GM12872 (cell line): ENCODE measurements around the gene BABAM2.

Source experiments
- CTCF ChIP-seq: IDR thresholded peaks from 3 replicates; pipeline ENCODE4 v1.5.1; 2011; ENCODE audit warnings: low read depth, mild to moderate bottlenecking, low read length, moderate library complexity; ENCODE audit not compliant: insufficient read depth

The BABAM2 gene

GRCh38 chr2:27991146-27991545 lies 100.6 kb downstream of the BABAM2 start:
- TF ChIP-seq CTCF = no peak

GRCh38 chr2:27992787-27993401 lies 102.4 kb downstream of the BABAM2 start:
- no peak for TF ChIP-seq CTCF

- TF ChIP-seq CTCF = no peak
Observed at GRCh38 chr2:27993402-27993787, 102.9 kb downstream of the BABAM2 start.

GRCh38 chr2:27993950-27994728 lies 103.6 kb downstream of the BABAM2 start:
- TF ChIP-seq CTCF = no peak

GRCh38 chr2:27996156-27996922 lies 105.8 kb downstream of the BABAM2 start:
- TF ChIP-seq CTCF = no peak

GRCh38 chr2:28000287-28000686 lies 109.8 kb downstream of the BABAM2 start:
- TF ChIP-seq CTCF = no peak

- no peak for TF ChIP-seq CTCF
Observed at GRCh38 chr2:28002181-28002580, 111.7 kb downstream of the BABAM2 start.
